Measurements from ENCODE around the gene SLC9C2.

GRCh38 chr1:173627269-173627668 is 24.4 kb upstream of the SLC9C2 start:
- no peak for TF ChIP-seq CTCF (IDR thresholded peaks at IDR 0.05)
- TF ChIP-seq POLR2A (IDR thresholded peaks at IDR 0.05), result no peak

All from Peyer's patch (tissue), 4 donors.